HG02943 (cell line): ENCODE results near the gene TMOD1.
"Not testable (repeated sequence)": the region's sequence is repeated elsewhere in the genome, so short reads cannot be mapped to it uniquely, and the experiment has no call there.

Experiments
- ATAC-seq: cut with Tn5 transposase; IDR thresholded peaks from one replicate; pipeline ENCODE4 v1.9.1; 2021; ENCODE audit warnings: mild to moderate bottlenecking, low read depth, moderate library complexity; ENCODE audit not compliant: unreplicated experiment

TMOD1 gene

GRCh38 chr9:97497558-97498375 is 3.7 kb upstream of the TMOD1 start:
- not testable (repeated sequence) for ATAC-seq

- ATAC-seq: not testable (repeated sequence)
Observed at GRCh38 chr9:97498846-97499245, 2.6 kb upstream of the TMOD1 start.

- no peak for ATAC-seq
Observed at GRCh38 chr9:97500263-97500662, 1.2 kb upstream of the TMOD1 start.

GRCh38 chr9:97500765-97501176 is 695 bp upstream of the TMOD1 start:
- no peak for ATAC-seq

- ATAC-seq: peak; percentile 28
Observed at GRCh38 chr9:97501972-97502221, 431 bp downstream of the TMOD1 start.

GRCh38 chr9:97502222-97502983 is 937 bp downstream of the TMOD1 start:
- ATAC-seq: no peak

- ATAC-seq: no peak
Observed at GRCh38 chr9:97502984-97503861, 1.8 kb downstream of the TMOD1 start.

GRCh38 chr9:97503862-97504210 is 2.4 kb downstream of the TMOD1 start:
- ATAC-seq: no peak

GRCh38 chr9:97504381-97505216 is 3.1 kb downstream of the TMOD1 start:
- no peak for ATAC-seq

- no peak for ATAC-seq
Observed at GRCh38 chr9:97505845-97506244, 4.4 kb downstream of the TMOD1 start.

- ATAC-seq: no peak
Observed at GRCh38 chr9:97506306-97506705, 4.8 kb downstream of the TMOD1 start.

- no peak for ATAC-seq
Observed at GRCh38 chr9:97506787-97507186, 5.3 kb downstream of the TMOD1 start.

- ATAC-seq: no peak
Observed at GRCh38 chr9:97507428-97507984, 6.0 kb downstream of the TMOD1 start.

- no peak for ATAC-seq
Observed at GRCh38 chr9:97508852-97509251, 7.4 kb downstream of the TMOD1 start.

- ATAC-seq: no peak
Observed at GRCh38 chr9:97510797-97511654, 9.6 kb downstream of the TMOD1 start.

- no peak for ATAC-seq
Observed at GRCh38 chr9:97511655-97512427, 10.4 kb downstream of the TMOD1 start.

GRCh38 chr9:97512966-97513560 is 11.6 kb downstream of the TMOD1 start:
- ATAC-seq: no peak

GRCh38 chr9:97514531-97514930 is 13.1 kb downstream of the TMOD1 start:
- ATAC-seq: no peak
